HEK293 (cell line): ENCODE measurements around the gene ITGAL.
A peak's percentile ranks its signal among the peaks of the same experiment; 100 is the strongest.

ENCODE experiments used
- BCL11B ChIP-seq: fragments of 450-650 bp; formaldehyde crosslinking; IDR thresholded peaks from 2 replicates; pipeline ENCODE4 v1.5.1; 2016; ENCODE audit warnings: low read depth, missing biosample characterization, missing genetic modification characterization
- GLI4 ChIP-seq: fragments of 450-650 bp; formaldehyde crosslinking; IDR thresholded peaks from 2 replicates; pipeline ENCODE4 v1.5.1; 2016; ENCODE audit warnings: missing biosample characterization, missing genetic modification characterization
- GLIS1 ChIP-seq: fragments of 450-650 bp; formaldehyde crosslinking; IDR thresholded peaks from 2 replicates; pipeline ENCODE4 v1.5.1; 2016; ENCODE audit warnings: missing biosample characterization, missing genetic modification characterization
- IKZF3 ChIP-seq: fragments of 450-650 bp; IDR thresholded peaks from 2 replicates; pipeline ENCODE4 v1.5.0; 2018; ENCODE audit warnings: missing biosample characterization, mild to moderate bottlenecking, missing genetic modification characterization, moderate library complexity
- KLF8 ChIP-seq: fragments of 450-650 bp; formaldehyde crosslinking; IDR thresholded peaks from 2 replicates; pipeline ENCODE4 v1.5.1; 2016; ENCODE audit warnings: missing biosample characterization, missing genetic modification characterization
- PATZ1 ChIP-seq: fragments of 450-650 bp; formaldehyde crosslinking; IDR thresholded peaks from 2 replicates; pipeline ENCODE4 v1.5.1; 2016; ENCODE audit warnings: missing biosample characterization, missing genetic modification characterization
- SCRT2 ChIP-seq: fragments of 450-650 bp; formaldehyde crosslinking; IDR thresholded peaks from 2 replicates; pipeline ENCODE4 v1.5.1; 2016; ENCODE audit warnings: missing biosample characterization, missing genetic modification characterization
- SP3 ChIP-seq: fragments of 450-650 bp; formaldehyde crosslinking; IDR thresholded peaks from 2 replicates; pipeline ENCODE4 v1.5.1; 2016; ENCODE audit warnings: missing biosample characterization, missing genetic modification characterization
- YY2 ChIP-seq: fragments of 450-650 bp; formaldehyde crosslinking; IDR thresholded peaks from 2 replicates; pipeline ENCODE4 v1.5.1; 2016; ENCODE audit warnings: missing biosample characterization, missing genetic modification characterization
- ZFP3 ChIP-seq: fragments of 450-650 bp; formaldehyde crosslinking; IDR thresholded peaks from 2 replicates; pipeline ENCODE4 v1.5.1; 2016; ENCODE audit warnings: low read depth, missing biosample characterization, missing genetic modification characterization
- ZFP37 ChIP-seq: fragments of 450-650 bp; formaldehyde crosslinking; IDR thresholded peaks from 2 replicates; pipeline ENCODE4 v1.5.1; 2016; ENCODE audit warnings: missing biosample characterization, missing genetic modification characterization
- ZNF114 ChIP-seq: fragments of 450-650 bp; formaldehyde crosslinking; IDR thresholded peaks from 2 replicates; pipeline ENCODE4 v1.5.0; 2017; ENCODE audit warnings: missing biosample characterization, missing genetic modification characterization
- ZNF211 ChIP-seq: fragments of 450-650 bp; formaldehyde crosslinking; IDR thresholded peaks from 2 replicates; pipeline ENCODE4 v1.5.1; 2016; ENCODE audit warnings: low read depth, missing biosample characterization, missing genetic modification characterization
- ZNF23 ChIP-seq: fragments of 450-650 bp; formaldehyde crosslinking; IDR thresholded peaks from 2 replicates; pipeline ENCODE4 v1.5.1; 2016; ENCODE audit warnings: missing biosample characterization, missing genetic modification characterization, borderline replicate concordance
- ZNF266 ChIP-seq: fragments of 450-650 bp; formaldehyde crosslinking; IDR thresholded peaks from 2 replicates; pipeline ENCODE4 v1.5.1; 2016; ENCODE audit warnings: missing biosample characterization, missing genetic modification characterization, low read depth
- ZNF280C ChIP-seq: fragments of 450-650 bp; formaldehyde crosslinking; IDR thresholded peaks from 2 replicates; pipeline ENCODE4 v1.5.1; 2016; ENCODE audit warnings: missing biosample characterization, missing genetic modification characterization
- ZNF341 ChIP-seq: fragments of 450-650 bp; formaldehyde crosslinking; IDR thresholded peaks from 2 replicates; pipeline ENCODE4; 2016; ENCODE audit warnings: low read depth, missing biosample characterization, missing genetic modification characterization
- ZNF530 ChIP-seq: fragments of 450-650 bp; formaldehyde crosslinking; IDR thresholded peaks from 2 replicates; pipeline ENCODE4 v1.5.1; 2016; ENCODE audit warnings: low read depth, missing biosample characterization, missing genetic modification characterization
- ZNF544 ChIP-seq: fragments of 450-650 bp; formaldehyde crosslinking; IDR thresholded peaks from 2 replicates; pipeline ENCODE4 v1.5.0; 2017; ENCODE audit warnings: missing biosample characterization, missing genetic modification characterization
- ZNF596 ChIP-seq: fragments of 450-650 bp; IDR thresholded peaks from 2 replicates; pipeline ENCODE4 v1.5.0; 2018; ENCODE audit warnings: missing biosample characterization, mild to moderate bottlenecking, missing genetic modification characterization, moderate library complexity
- ZNF654 ChIP-seq: fragments of 450-650 bp; formaldehyde crosslinking; IDR thresholded peaks from 2 replicates; pipeline ENCODE4 v1.5.1; 2016; ENCODE audit warnings: low read depth, missing biosample characterization, missing genetic modification characterization
- ZNF660 ChIP-seq: fragments of 450-650 bp; IDR thresholded peaks from 2 replicates; pipeline ENCODE4 v1.5.1; 2018; ENCODE audit warnings: missing biosample characterization, mild to moderate bottlenecking, missing genetic modification characterization
- ZNF701 ChIP-seq: fragments of 450-650 bp; formaldehyde crosslinking; IDR thresholded peaks from 2 replicates; pipeline ENCODE4 v1.5.1; 2016; ENCODE audit warnings: missing biosample characterization, missing genetic modification characterization
- ZNF768 ChIP-seq: fragments of 450-650 bp; formaldehyde crosslinking; IDR thresholded peaks from 2 replicates; pipeline ENCODE4 v1.5.1; 2018; ENCODE audit warnings: missing biosample characterization, mild to moderate bottlenecking, missing genetic modification characterization
- ZNF777 ChIP-seq: fragments of 450-650 bp; formaldehyde crosslinking; IDR thresholded peaks from 2 replicates; pipeline ENCODE4 v1.5.1; 2017; ENCODE audit warnings: missing biosample characterization, missing genetic modification characterization, borderline replicate concordance
- TF ChIP-seq, protein P1 (sequence below): fragments of 450-650 bp; formaldehyde crosslinking; IDR thresholded peaks from 2 replicates; pipeline ENCODE4 v1.5.1; 2016; ENCODE audit warnings: missing biosample characterization, missing genetic modification characterization
- TF ChIP-seq, protein P2 (sequence below): fragments of 450-650 bp; formaldehyde crosslinking; IDR thresholded peaks from 2 replicates; pipeline ENCODE4; 2016; ENCODE audit warnings: missing biosample characterization, missing genetic modification characterization
- TF ChIP-seq, protein P3 (sequence below): fragments of 450-650 bp; formaldehyde crosslinking; IDR thresholded peaks from 2 replicates; pipeline ENCODE4 v1.5.1; 2016; ENCODE audit warnings: missing biosample characterization, missing genetic modification characterization
- TF ChIP-seq, protein P4 (sequence below): fragments of 450-650 bp; formaldehyde crosslinking; IDR thresholded peaks from 2 replicates; pipeline ENCODE4 v1.5.1; 2017; ENCODE audit warnings: missing biosample characterization, missing genetic modification characterization
- TF ChIP-seq, protein P5 (sequence below): fragments of 450-650 bp; formaldehyde crosslinking; IDR thresholded peaks from 2 replicates; pipeline ENCODE4 v1.5.1; 2016; ENCODE audit warnings: missing biosample characterization, missing genetic modification characterization

ITGAL gene

GRCh38 chr16:30558789-30559377 lies 86.3 kb downstream of the ITGAL start (continued):
- no peak for TF ChIP-seq ZNF266 (tag by site-specific recombination)
- TF ChIP-seq ZNF660 (tag by site-specific recombination), result no peak
- no peak for TF ChIP-seq ZFP37 (tag by site-specific recombination)
- TF ChIP-seq ZNF211, result no peak
- TF ChIP-seq ZNF341 (tag by site-specific recombination), result no peak
- no peak for TF ChIP-seq ZNF114 (tag by site-specific recombination)
- TF ChIP-seq, protein P1, sequence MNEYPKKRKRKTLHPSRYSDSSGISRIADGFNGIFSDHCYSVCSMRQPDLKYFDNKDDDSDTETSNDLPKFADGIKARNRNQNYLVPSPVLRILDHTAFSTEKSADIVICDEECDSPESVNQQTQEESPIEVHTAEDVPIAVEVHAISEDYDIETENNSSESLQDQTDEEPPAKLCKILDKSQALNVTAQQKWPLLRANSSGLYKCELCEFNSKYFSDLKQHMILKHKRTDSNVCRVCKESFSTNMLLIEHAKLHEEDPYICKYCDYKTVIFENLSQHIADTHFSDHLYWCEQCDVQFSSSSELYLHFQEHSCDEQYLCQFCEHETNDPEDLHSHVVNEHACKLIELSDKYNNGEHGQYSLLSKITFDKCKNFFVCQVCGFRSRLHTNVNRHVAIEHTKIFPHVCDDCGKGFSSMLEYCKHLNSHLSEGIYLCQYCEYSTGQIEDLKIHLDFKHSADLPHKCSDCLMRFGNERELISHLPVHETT (tag by site-specific recombination), result no peak
- TF ChIP-seq, protein P2, sequence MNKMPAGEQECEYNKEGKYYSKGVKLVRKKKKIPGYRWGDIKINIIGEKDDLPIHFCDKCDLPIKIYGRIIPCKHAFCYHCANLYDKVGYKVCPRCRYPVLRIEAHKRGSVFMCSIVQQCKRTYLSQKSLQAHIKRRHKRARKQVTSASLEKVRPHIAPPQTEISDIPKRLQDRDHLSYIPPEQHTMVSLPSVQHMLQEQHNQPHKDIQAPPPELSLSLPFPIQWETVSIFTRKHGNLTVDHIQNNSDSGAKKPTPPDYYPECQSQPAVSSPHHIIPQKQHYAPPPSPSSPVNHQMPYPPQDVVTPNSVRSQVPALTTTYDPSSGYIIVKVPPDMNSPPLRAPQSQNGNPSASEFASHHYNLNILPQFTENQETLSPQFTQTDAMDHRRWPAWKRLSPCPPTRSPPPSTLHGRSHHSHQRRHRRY (tag by site-specific recombination), result no peak
- no peak for TF ChIP-seq ZNF777 (tag by site-specific recombination)
- TF ChIP-seq KLF8 (tag by site-specific recombination), result no peak
- no peak for TF ChIP-seq PATZ1
- TF ChIP-seq ZNF654 (tag by site-specific recombination), result no peak
- TF ChIP-seq, protein P3, sequence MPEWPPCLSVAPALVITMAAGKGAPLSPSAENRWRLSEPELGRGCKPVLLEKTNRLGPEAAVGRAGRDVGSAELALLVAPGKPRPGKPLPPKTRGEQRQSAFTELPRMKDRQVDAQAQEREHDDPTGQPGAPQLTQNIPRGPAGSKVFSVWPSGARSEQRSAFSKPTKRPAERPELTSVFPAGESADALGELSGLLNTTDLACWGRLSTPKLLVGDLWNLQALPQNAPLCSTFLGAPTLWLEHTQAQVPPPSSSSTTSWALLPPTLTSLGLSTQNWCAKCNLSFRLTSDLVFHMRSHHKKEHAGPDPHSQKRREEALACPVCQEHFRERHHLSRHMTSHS (tag by site-specific recombination), result no peak
- TF ChIP-seq, protein P4, sequence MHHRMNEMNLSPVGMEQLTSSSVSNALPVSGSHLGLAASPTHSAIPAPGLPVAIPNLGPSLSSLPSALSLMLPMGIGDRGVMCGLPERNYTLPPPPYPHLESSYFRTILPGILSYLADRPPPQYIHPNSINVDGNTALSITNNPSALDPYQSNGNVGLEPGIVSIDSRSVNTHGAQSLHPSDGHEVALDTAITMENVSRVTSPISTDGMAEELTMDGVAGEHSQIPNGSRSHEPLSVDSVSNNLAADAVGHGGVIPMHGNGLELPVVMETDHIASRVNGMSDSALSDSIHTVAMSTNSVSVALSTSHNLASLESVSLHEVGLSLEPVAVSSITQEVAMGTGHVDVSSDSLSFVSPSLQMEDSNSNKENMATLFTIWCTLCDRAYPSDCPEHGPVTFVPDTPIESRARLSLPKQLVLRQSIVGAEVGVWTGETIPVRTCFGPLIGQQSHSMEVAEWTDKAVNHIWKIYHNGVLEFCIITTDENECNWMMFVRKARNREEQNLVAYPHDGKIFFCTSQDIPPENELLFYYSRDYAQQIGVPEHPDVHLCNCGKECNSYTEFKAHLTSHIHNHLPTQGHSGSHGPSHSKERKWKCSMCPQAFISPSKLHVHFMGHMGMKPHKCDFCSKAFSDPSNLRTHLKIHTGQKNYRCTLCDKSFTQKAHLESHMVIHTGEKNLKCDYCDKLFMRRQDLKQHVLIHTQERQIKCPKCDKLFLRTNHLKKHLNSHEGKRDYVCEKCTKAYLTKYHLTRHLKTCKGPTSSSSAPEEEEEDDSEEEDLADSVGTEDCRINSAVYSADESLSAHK, result no peak
- no peak for TF ChIP-seq YY2 (tag by site-specific recombination)
- TF ChIP-seq ZNF544 (tag by site-specific recombination), result no peak
- peak; percentile 42; the same call in 1 of the 2 replicates for TF ChIP-seq ZFP3 (tag by site-specific recombination)
- TF ChIP-seq GLI4 (tag by site-specific recombination), result peak; percentile 78; the same call in 1 of the 2 replicates
- no peak for TF ChIP-seq GLIS1
- TF ChIP-seq, protein P5, sequence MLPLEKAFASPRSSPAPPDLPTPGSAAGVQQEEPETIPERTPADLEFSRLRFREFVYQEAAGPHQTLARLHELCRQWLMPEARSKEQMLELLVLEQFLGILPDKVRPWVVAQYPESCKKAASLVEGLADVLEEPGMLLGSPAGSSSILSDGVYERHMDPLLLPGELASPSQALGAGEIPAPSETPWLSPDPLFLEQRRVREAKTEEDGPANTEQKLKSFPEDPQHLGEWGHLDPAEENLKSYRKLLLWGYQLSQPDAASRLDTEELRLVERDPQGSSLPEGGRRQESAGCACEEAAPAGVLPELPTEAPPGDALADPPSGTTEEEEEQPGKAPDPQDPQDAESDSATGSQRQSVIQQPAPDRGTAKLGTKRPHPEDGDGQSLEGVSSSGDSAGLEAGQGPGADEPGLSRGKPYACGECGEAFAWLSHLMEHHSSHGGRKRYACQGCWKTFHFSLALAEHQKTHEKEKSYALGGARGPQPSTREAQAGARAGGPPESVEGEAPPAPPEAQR (tag by site-specific recombination), result no peak
- no peak for TF ChIP-seq ZNF768 (tag by site-specific recombination)
- no peak for TF ChIP-seq ZNF280C
- no peak for TF ChIP-seq SP3 (tag by site-specific recombination)
- no peak for TF ChIP-seq ZNF23 (tag by site-specific recombination)
- TF ChIP-seq ZNF701 (tag by site-specific recombination), result no peak
- no peak for TF ChIP-seq ZNF596 (tag by site-specific recombination)
- TF ChIP-seq BCL11B, result no peak
- peak; percentile 60; the same call in 1 of the 2 replicates for TF ChIP-seq ZNF530 (tag by site-specific recombination)
- no peak for TF ChIP-seq IKZF3 (tag by site-specific recombination)
- no peak for TF ChIP-seq SCRT2 (tag by site-specific recombination)
